Kidney (tissue), 14 donors: Measurements from ENCODE around the gene RER1. TPM values are rescaled to one million over a fixed set of nuclear protein-coding genes. Genes with fewer than 3 reads are reported as not detected.

Source experiments
- DNase-seq, 5 donors: peaks; one replicate each; pipeline ENCODE4 v3.0.0-alpha.2; 2013 to 2020
- FAIRE-seq: peaks from 2 replicates; lab custom pipeline; 2012; peaks lifted over from hg19 to GRCh38; lab: Jason Lieb, UNC
- H3K27ac ChIP-seq, 2 donors: one replicate each; pipeline ENCODE4 v1.7.0; 2013; ENCODE audit warnings: low read depth in 2 of 2, low read length in 2 of 2, inconsistent platforms in 1 of 2
- H3K27me3 ChIP-seq: one replicate; pipeline ENCODE4 v1.7.1; 2013; ENCODE audit warnings: low read length, inconsistent platforms; ENCODE audit not compliant: control insufficient read depth, insufficient read depth
- H3K36me3 ChIP-seq, 3 donors: one replicate each; pipeline versions ENCODE4 v1.7.0 to v1.7.1; 2013; ENCODE audit warnings: low read length in 3 of 3, control low read depth in 1 of 3, inconsistent platforms in 1 of 3; ENCODE audit not compliant: insufficient read depth in 3 of 3, control insufficient read depth in 2 of 3
- H3K4me1 ChIP-seq, 3 donors: one replicate each; pipeline versions ENCODE4 v1.7.0 to v1.7.1; 2013; ENCODE audit warnings: low read length in 3 of 3, inconsistent platforms in 1 of 3, low read depth in 1 of 3; ENCODE audit not compliant: control insufficient read depth in 2 of 3, insufficient read depth in 2 of 3
- H3K4me3 ChIP-seq, 3 donors: one replicate each; pipeline versions ENCODE4 v1.7.0 to v1.8.1; 2013; ENCODE audit warnings: low read length in 3 of 3, control low read depth in 1 of 3, inconsistent platforms in 1 of 3
- H3K9ac ChIP-seq, 3 donors: one replicate each; pipeline versions ENCODE4 v1.7.0 to v1.7.1; 2013; ENCODE audit warnings: low read length in 3 of 3, control low read depth in 1 of 3, inconsistent platforms in 1 of 3
- H3K9me3 ChIP-seq, 3 donors: one replicate each; pipeline versions ENCODE4 v1.7.0 to v1.7.1; 2013; ENCODE audit warnings: low read length in 3 of 3, control low read depth in 1 of 3, inconsistent platforms in 1 of 3; ENCODE audit not compliant: control insufficient read depth in 2 of 3, insufficient read depth in 1 of 3
- intact Hi-C: fragments of 100-400 bp; cut with DNase I; formaldehyde crosslinking; loops from one replicate; pipeline ENCODE4 v1.11.1; 2022
- polyA plus RNA-seq: library from polyadenylated mRNA; stranded (reverse); fragments of 350-450 nt; fragmentation: Illumina TruSeq; extraction: RNeasy Lipid Tissue Mini Kit (QIAGEN cat#74804); gene quantifications from one replicate; pipeline ENCODE4 v1.2.3, GENCODE V29; 2014; ENCODE audit warnings: low read depth, low replicate concordance; ENCODE audit not compliant: insufficient read depth
- total RNA-seq: library from RNA; stranded (reverse); fragmentation: NEBNext Ultra II Directional; extraction: Animal tissue kit (Norgen Biotek cat#: 25700); gene quantifications from one replicate; pipeline ENCODE4 v1.2.1, GENCODE V29; 2021
- TF ChIP-seq, protein P1 (sequence below): IDR thresholded peaks from 3 replicates; pipeline ENCODE4 v1.5.1; 2012; ENCODE audit warnings: mild to moderate bottlenecking, moderate library complexity, borderline replicate concordance; ENCODE audit not compliant: insufficient read depth; ENCODE audit errors: extremely low read depth
- donor health status: control.
- donor health status: control.
- donor health status: control.
- donor health status: control.
- donor health status: control.
- donor health status: DM: yes; HTN: yes; CAD: no.
- donor health status: Normal renal cell carcinoma (clear cell type).

The RER1 gene
- total and polyA plus RNA-seq, 2 donors from 2014 or later, result 158 to 162 TPM

DNA sequence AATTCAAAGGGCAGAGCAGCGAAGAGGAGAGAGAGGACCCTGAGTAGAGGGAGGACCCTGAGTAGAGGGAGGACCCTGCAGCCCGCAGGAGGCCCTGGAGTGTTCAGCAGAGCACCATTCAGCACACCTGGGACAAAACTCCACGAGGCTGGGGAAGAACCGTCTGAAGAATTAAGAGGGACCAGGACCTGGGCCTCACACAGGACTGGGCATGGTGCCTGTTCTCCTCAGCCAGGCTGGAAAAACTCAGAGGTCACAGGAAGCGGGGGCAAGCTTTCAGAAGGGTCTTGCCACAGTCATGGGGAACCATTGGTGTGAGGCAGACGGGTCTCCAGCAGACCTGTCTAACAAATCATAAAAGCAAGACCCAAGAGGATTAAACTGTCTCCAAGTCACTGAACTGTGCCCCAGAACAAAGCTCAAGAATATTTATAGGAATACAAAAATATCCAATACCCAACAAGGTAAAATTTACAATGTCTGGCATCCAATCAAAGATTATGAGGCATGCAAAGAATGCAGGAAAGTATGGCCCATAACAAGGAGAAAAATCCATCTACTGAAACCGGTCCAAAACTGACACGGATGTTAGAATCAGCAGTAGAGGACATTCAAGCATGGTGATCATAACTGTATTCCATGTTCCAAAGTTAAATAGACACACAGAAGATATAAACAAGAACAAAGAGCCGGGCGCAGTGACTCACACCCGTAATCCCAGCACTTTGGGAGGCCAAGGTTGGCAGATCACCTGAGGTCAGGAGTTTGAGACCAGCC lies 30.9 kb upstream of the RER1 start:
- DNase-seq, result peak in 3 of 5 donors; percentile 35 to 47 (median 37)
- Histone ChIP-seq H3K36me3 (no peaks in the 10 kb centered on the region), H3K27ac (no peak overlapping the region)

DNA sequence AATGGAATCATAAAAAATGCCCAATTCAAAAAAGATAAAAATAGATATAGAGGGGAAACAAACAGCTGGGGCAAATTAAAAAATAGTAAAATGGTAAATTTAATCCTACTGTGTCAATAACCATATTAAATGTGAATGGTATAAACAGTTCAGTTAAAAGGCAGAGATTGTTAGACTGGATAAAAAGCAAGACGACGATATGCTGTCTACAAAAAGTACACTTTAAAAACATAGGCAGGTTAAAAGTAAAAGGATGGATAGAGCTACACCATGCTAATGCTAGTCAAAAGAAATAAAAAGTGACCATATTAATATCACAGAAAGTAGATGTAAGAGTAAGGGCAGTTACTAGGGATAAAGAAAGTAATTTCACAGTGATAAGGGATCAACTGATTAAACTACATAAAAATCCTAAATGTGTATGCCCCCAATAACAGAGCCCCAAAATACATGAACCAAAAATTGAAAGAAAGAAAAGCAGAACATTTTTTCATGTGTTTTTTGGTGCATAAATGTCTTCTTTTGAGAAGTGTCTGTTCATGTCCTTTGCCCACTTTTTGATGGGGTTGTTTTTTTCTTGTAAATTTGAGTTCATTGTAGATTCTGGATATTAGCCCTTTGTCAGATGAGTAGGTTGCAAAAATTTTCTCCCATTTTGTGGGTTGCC lies 27.7 kb upstream of the RER1 start:
- H3K9ac ChIP-seq, result no peak overlapping the region
- H3K36me3 ChIP-seq, result no peaks in the 10 kb centered on the region
- no peak overlapping the region for H3K27ac ChIP-seq
- TF ChIP-seq, protein P1, sequence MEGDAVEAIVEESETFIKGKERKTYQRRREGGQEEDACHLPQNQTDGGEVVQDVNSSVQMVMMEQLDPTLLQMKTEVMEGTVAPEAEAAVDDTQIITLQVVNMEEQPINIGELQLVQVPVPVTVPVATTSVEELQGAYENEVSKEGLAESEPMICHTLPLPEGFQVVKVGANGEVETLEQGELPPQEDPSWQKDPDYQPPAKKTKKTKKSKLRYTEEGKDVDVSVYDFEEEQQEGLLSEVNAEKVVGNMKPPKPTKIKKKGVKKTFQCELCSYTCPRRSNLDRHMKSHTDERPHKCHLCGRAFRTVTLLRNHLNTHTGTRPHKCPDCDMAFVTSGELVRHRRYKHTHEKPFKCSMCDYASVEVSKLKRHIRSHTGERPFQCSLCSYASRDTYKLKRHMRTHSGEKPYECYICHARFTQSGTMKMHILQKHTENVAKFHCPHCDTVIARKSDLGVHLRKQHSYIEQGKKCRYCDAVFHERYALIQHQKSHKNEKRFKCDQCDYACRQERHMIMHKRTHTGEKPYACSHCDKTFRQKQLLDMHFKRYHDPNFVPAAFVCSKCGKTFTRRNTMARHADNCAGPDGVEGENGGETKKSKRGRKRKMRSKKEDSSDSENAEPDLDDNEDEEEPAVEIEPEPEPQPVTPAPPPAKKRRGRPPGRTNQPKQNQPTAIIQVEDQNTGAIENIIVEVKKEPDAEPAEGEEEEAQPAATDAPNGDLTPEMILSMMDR, result no peak
- FAIRE-seq (peak; percentile 33), DNase-seq (no peak)
- intact Hi-C loops, result no loop called here
- no peaks in the 10 kb centered on the region for H3K27me3 ChIP-seq
- peaks cover 0 to 4% (median 0%) of the 10 kb centered on the region in 3 donors for H3K9me3 ChIP-seq
- H3K4me3 ChIP-seq, result no peak overlapping the region
- no peaks in the 10 kb centered on the region for H3K4me1 ChIP-seq

More for the DNA sequence above, 30.9 kb upstream of the RER1 start:
- TF ChIP-seq, protein P1, result no peak
- H3K4me1 ChIP-seq, result no peaks in the 10 kb centered on the region
- peaks cover 0 to 4% (median 0%) of the 10 kb centered on the region in 3 donors for H3K9me3 ChIP-seq
- no peak for FAIRE-seq
- H3K27me3 ChIP-seq, result no peaks in the 10 kb centered on the region
- no peak overlapping the region for H3K9ac ChIP-seq
- no peak overlapping the region for H3K4me3 ChIP-seq
- intact Hi-C loops, result no loop called here

DNA sequence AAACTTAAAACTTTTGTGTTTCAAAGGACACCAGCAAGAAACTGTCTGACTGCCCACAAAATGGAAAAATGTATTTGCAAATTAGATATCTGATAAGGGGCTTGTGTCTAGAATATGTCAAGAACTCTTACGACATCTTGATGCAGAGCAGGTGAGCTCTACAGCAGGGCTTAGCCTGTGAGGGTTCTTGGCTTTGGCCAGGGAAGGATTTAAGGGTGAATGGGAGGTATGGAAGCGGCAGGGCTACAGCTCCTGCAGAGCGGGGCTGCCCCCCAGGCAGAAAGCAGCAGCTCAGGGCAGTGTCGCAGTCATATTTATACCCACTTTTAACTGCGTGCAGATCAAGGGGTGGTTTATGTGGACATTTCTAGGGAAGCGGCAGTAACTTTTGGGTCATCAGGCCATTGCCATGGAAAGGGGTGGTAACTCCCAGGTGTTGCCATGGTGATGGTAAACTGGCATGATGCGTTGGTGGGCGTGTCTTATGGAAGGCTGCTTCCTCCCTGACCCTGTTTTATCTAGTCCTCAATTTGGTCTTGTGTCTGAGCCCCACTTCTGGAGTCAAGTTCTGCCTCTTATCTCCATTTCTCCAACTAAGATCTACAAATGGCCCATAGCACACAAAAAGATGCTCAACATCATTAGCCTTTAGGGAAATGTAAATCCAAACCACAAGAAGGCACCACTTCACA lies 23.4 kb upstream of the RER1 start:
- no peak overlapping the region for H3K27ac ChIP-seq
- FAIRE-seq (no peak), DNase-seq (peak in 1 of 5 donors; percentile 14)
- H3K4me3 ChIP-seq, result no peak overlapping the region
- H3K27me3 ChIP-seq, result no peaks in the 10 kb centered on the region
- TF ChIP-seq, protein P1, result no peak
- peaks cover 0 to 4% (median 0%) of the 10 kb centered on the region in 3 donors for H3K9me3 ChIP-seq
- intact Hi-C loops, result no loop called here
- H3K4me1 ChIP-seq, result no peaks in the 10 kb centered on the region
- no peak overlapping the region for H3K9ac ChIP-seq
- H3K36me3 ChIP-seq, result peaks cover 0 to 8% (median 2%) of the 10 kb centered on the region in 3 donors
